ENCODE measurements around the gene LHFPL3. TPM values are rescaled to one million over a fixed set of nuclear protein-coding genes. Genes with fewer than 3 reads are reported as not detected.

Gene LHFPL3
- total RNA-seq, 4 donors from 2014 or later: not detected

- Histone ChIP-seq H3K27ac (no peak overlapping the region), H3K27me3 (no peaks in the 10 kb centered on the region), H3K4me1 (no peaks in the 10 kb centered on the region), H3K9me3 (no peaks in the 10 kb centered on the region), H3K4me3 (replicated peaks in 1 of 3) (no peak overlapping the region), H3K36me3 (no peaks in the 10 kb centered on the region)
- intact Hi-C loops (cut with DNase I): no loop called here
- DNase-seq: no peak
- TF ChIP-seq POLR2A (IDR thresholded peaks at IDR 0.05): no peak
- TF ChIP-seq CTCF (IDR thresholded peaks at IDR 0.05): no peak
- 62 to 73% methylated on average over 2 of the region's 2 CpGs for WGBS, 2 donors
These were observed 462.0 kb downstream of the LHFPL3 start for GRCh38 chr7:104790440-104790839.

- Histone ChIP-seq H3K27me3 (no peaks in the 10 kb centered on the region), H3K4me3 (replicated peaks in 1 of 3) (no peak overlapping the region), H3K4me1 (no peaks in the 10 kb centered on the region), H3K36me3 (no peaks in the 10 kb centered on the region), H3K9me3 (no peaks in the 10 kb centered on the region), H3K27ac (no peak overlapping the region)
- DNase-seq: peak; percentile 2 to 10
- intact Hi-C loops (cut with DNase I): no loop called here
- no peak for TF ChIP-seq CTCF (IDR thresholded peaks at IDR 0.05)
- TF ChIP-seq POLR2A (IDR thresholded peaks at IDR 0.05): no peak
These were observed 462.7 kb downstream of the LHFPL3 start for GRCh38 chr7:104791080-104791479.

- Histone ChIP-seq H3K4me1 (no peaks in the 10 kb centered on the region), H3K36me3 (no peaks in the 10 kb centered on the region), H3K27ac (no peak overlapping the region), H3K4me3 (replicated peaks in 1 of 3) (no peak overlapping the region), H3K27me3 (no peaks in the 10 kb centered on the region), H3K9me3 (no peaks in the 10 kb centered on the region)
- no peak for DNase-seq
- 83 to 91% methylated on average over 7 of the region's 7 CpGs for WGBS, 2 donors
- intact Hi-C loops (cut with DNase I): no loop called here
- no peak for TF ChIP-seq POLR2A (IDR thresholded peaks at IDR 0.05)
- TF ChIP-seq CTCF (IDR thresholded peaks at IDR 0.05): no peak
These were observed 464.7 kb downstream of the LHFPL3 start for GRCh38 chr7:104793066-104793465.

- intact Hi-C loops (cut with DNase I): no loop called here
- H3K4me3 ChIP-seq (replicated peaks in 1 of 3): no peak overlapping the region
- H3K4me1 ChIP-seq: no peaks in the 10 kb centered on the region
- no peak for TF ChIP-seq CTCF (IDR thresholded peaks at IDR 0.05)
- no peak for TF ChIP-seq POLR2A (IDR thresholded peaks at IDR 0.05)
- no peaks in the 10 kb centered on the region for H3K27me3 ChIP-seq
- 83 to 84% methylated on average over 3 of the region's 3 CpGs for WGBS, 2 donors
- no peaks in the 10 kb centered on the region for H3K9me3 ChIP-seq
- H3K27ac ChIP-seq: no peak overlapping the region
- DNase-seq: no peak
- no peaks in the 10 kb centered on the region for H3K36me3 ChIP-seq
These were observed 465.8 kb downstream of the LHFPL3 start for GRCh38 chr7:104794154-104794553.

- no peak for DNase-seq
- TF ChIP-seq CTCF (IDR thresholded peaks at IDR 0.05) (no peak), POLR2A (IDR thresholded peaks at IDR 0.05) (no peak)
- H3K4me3 ChIP-seq (replicated peaks in 1 of 3): no peak overlapping the region
- intact Hi-C loops (cut with DNase I): no loop called here
- no peaks in the 10 kb centered on the region for H3K4me1 ChIP-seq
- WGBS, 2 donors: 70 to 81% methylated on average over 3 of the region's 3 CpGs
- H3K27me3 ChIP-seq: no peaks in the 10 kb centered on the region
- H3K36me3 ChIP-seq: no peaks in the 10 kb centered on the region
- no peak overlapping the region for H3K27ac ChIP-seq
- no peaks in the 10 kb centered on the region for H3K9me3 ChIP-seq
These were observed 466.2 kb downstream of the LHFPL3 start for GRCh38 chr7:104794589-104794988.

All from thyroid gland (tissue), 4 donors.